OCI-LY1 (cell line): ENCODE results near the gene ARHGEF2.

Experiments used
- H2AFZ ChIP-seq: fragments of 200-600 bp; sonication (generic), shearing (Covaris generic); 2 replicates; pipeline ENCODE4 v1.6.0; 2014; ENCODE audit warnings: antibody characterized with exemption, mild to moderate bottlenecking, low read length
- H3F3A ChIP-seq: fragments of 200-600 bp; sonication (generic), shearing (Covaris generic); 2 replicates; pipeline ENCODE4 v1.6.0; 2014; ENCODE audit warnings: mild to moderate bottlenecking, antibody characterized with exemption, low read length, moderate library complexity; ENCODE audit not compliant: insufficient read depth
- H3K27ac ChIP-seq: fragments of 200-600 bp; sonication (generic); 2 replicates; pipeline ENCODE4 v1.5.1; 2014; ENCODE audit warnings: low read length, mixed run types, mild to moderate bottlenecking, low read depth; ENCODE audit not compliant: poor library complexity, severe bottlenecking
- H3K27me3 ChIP-seq: fragments of 200-600 bp; sonication (generic); 2 replicates; pipeline ENCODE4 v1.6.0; 2014; ENCODE audit warnings: antibody characterized with exemption, mild to moderate bottlenecking, low read length, moderate library complexity; ENCODE audit not compliant: insufficient read depth
- H3K36me3 ChIP-seq: fragments of 200-600 bp; sonication (generic); 2 replicates; pipeline ENCODE4 v1.6.1; 2014; ENCODE audit warnings: mild to moderate bottlenecking, antibody characterized with exemption, low read length, moderate library complexity, mixed read lengths; ENCODE audit not compliant: insufficient read depth
- H3K4me1 ChIP-seq: fragments of 200-600 bp; sonication (generic); 2 replicates; pipeline ENCODE4 v1.5.1; 2014; ENCODE audit warnings: mild to moderate bottlenecking, low read length, moderate library complexity; ENCODE audit not compliant: insufficient read depth, severe bottlenecking
- H3K4me2 ChIP-seq: fragments of 200-600 bp; sonication (generic), shearing (Covaris generic); 2 replicates; pipeline ENCODE4 v1.6.1; 2014; ENCODE audit warnings: low read length
- H3K4me3 ChIP-seq: fragments of 200-600 bp; sonication (generic); 2 replicates; pipeline ENCODE4 v1.5.1; 2014; ENCODE audit warnings: low read length, low read depth, mild to moderate bottlenecking, mixed read lengths; ENCODE audit not compliant: poor library complexity, severe bottlenecking
- H3K79me2 ChIP-seq: fragments of 200-600 bp; shearing (Covaris generic); 2 replicates; pipeline ENCODE4 v1.6.1; 2016; ENCODE audit warnings: mixed run types, low read length, mixed read lengths; ENCODE audit not compliant: insufficient read depth
- H3K9ac ChIP-seq: fragments of 200-600 bp; sonication (generic), shearing (Covaris generic); 2 replicates; pipeline ENCODE4 v1.6.1; 2014; ENCODE audit warnings: mild to moderate bottlenecking, low read length, mixed read lengths
- H3K9me2 ChIP-seq: fragments of 200-600 bp; sonication (generic), shearing (Covaris generic); 2 replicates; pipeline ENCODE4 v1.6.1; 2014; ENCODE audit warnings: low read depth, mild to moderate bottlenecking, low read length, mixed read lengths
- H3K9me3 ChIP-seq: fragments of 200-600 bp; shearing (Covaris generic); 2 replicates; pipeline ENCODE4 v1.6.1; 2014; ENCODE audit warnings: low read length, mixed read lengths
- H4K20me1 ChIP-seq: fragments of 200-600 bp; sonication (generic), shearing (Covaris generic); 2 replicates; pipeline ENCODE4 v1.6.0; 2016; ENCODE audit warnings: mild to moderate bottlenecking, low read length; ENCODE audit not compliant: insufficient read depth
- EZH2 ChIP-seq: fragments of 200-600 bp; sonication (generic), shearing (Covaris generic); IDR thresholded peaks from 2 replicates; pipeline ENCODE4 v1.8.0; 2017; ENCODE audit warnings: borderline replicate concordance, mixed run types, mild to moderate bottlenecking, antibody characterized with exemption, low read length, moderate library complexity, mixed read lengths
- TF ChIP-seq, protein P1 (sequence below): fragments of 200-600 bp; sonication (generic), shearing (Covaris generic); IDR thresholded peaks from 2 replicates; pipeline ENCODE4 v1.5.1; 2017; ENCODE audit warnings: mild to moderate bottlenecking, antibody characterized with exemption, low read length, moderate library complexity, mixed read lengths

ARHGEF2 gene

GRCh38 chr1:155983191-155984024 lies 5.1 kb upstream of the ARHGEF2 start:
- Histone ChIP-seq H3K4me3 (peak overlapping the region; percentile 92), H4K20me1 (no peaks in the 10 kb centered on the region), H3K4me2 (peak overlapping the region; percentile 87), H3K79me2 (peaks cover 4% of the 10 kb centered on the region; the same call in 1 of the 2 replicates), H3F3A (no peaks in the 10 kb centered on the region), H3K9me3 (no peaks in the 10 kb centered on the region), H3K27me3 (no peaks in the 10 kb centered on the region), H3K9ac (peak overlapping the region; percentile 57), H3K9me2 (no peaks in the 10 kb centered on the region), H2AFZ (no peak overlapping the region), H3K27ac (peak overlapping the region; percentile 96), H3K36me3 (no peaks in the 10 kb centered on the region), H3K4me1 (peaks cover 60% of the 10 kb centered on the region)
- TF ChIP-seq, protein P1, sequence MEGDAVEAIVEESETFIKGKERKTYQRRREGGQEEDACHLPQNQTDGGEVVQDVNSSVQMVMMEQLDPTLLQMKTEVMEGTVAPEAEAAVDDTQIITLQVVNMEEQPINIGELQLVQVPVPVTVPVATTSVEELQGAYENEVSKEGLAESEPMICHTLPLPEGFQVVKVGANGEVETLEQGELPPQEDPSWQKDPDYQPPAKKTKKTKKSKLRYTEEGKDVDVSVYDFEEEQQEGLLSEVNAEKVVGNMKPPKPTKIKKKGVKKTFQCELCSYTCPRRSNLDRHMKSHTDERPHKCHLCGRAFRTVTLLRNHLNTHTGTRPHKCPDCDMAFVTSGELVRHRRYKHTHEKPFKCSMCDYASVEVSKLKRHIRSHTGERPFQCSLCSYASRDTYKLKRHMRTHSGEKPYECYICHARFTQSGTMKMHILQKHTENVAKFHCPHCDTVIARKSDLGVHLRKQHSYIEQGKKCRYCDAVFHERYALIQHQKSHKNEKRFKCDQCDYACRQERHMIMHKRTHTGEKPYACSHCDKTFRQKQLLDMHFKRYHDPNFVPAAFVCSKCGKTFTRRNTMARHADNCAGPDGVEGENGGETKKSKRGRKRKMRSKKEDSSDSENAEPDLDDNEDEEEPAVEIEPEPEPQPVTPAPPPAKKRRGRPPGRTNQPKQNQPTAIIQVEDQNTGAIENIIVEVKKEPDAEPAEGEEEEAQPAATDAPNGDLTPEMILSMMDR, result peak; percentile 57; the same call in 1 of the 2 replicates
- TF ChIP-seq EZH2, result no peak

DNA sequence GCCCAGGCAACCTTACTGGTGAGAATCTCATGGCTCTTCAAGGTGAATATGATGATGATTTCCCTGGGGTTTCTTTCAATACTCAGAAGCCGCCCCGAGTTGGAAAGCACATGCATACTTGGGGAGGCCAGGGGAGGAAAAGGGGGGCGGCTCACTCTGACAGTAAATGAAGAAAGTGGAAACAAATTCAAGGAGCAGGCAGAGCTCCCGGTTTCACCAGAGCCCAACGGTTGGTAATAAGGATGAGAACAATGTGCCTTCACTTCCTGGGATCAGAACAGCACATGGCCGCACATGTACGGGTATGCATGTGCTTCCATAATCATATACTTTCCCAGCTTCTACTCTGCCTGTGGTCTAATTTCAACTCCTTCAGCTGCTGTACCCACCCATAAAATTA lies 3.8 kb upstream of the ARHGEF2 start:
- H3K4me2 ChIP-seq, result peak overlapping the region; percentile 87
- H3K27me3 ChIP-seq, result no peaks in the 10 kb centered on the region
- H3F3A ChIP-seq, result no peaks in the 10 kb centered on the region
- H4K20me1 ChIP-seq, result no peaks in the 10 kb centered on the region
- H3K36me3 ChIP-seq, result no peaks in the 10 kb centered on the region
- TF ChIP-seq, protein P1, result no peak
- TF ChIP-seq EZH2, result no peak
- H2AFZ ChIP-seq, result no peak overlapping the region
- peaks cover 13% of the 10 kb centered on the region for H3K79me2 ChIP-seq
- peak overlapping the region; percentile 97 for H3K9ac ChIP-seq
- H3K9me2 ChIP-seq, result no peaks in the 10 kb centered on the region
- H3K27ac ChIP-seq, result peak overlapping the region; percentile 96
- no peaks in the 10 kb centered on the region for H3K9me3 ChIP-seq
- H3K4me3 ChIP-seq, result peak overlapping the region; percentile 92
- peaks cover 60% of the 10 kb centered on the region for H3K4me1 ChIP-seq

- Histone ChIP-seq H3K4me3 (peak overlapping the region; percentile 92), H3K9me2 (no peaks in the 10 kb centered on the region), H3K9ac (peak overlapping the region; percentile 97), H3K4me2 (peak overlapping the region; percentile 87), H2AFZ (no peak overlapping the region), H4K20me1 (no peaks in the 10 kb centered on the region), H3K9me3 (no peaks in the 10 kb centered on the region), H3K27me3 (no peaks in the 10 kb centered on the region), H3K27ac (peak overlapping the region; percentile 96), H3K36me3 (no peaks in the 10 kb centered on the region), H3K79me2 (peaks cover 18% of the 10 kb centered on the region), H3F3A (no peaks in the 10 kb centered on the region), H3K4me1 (peaks cover 64% of the 10 kb centered on the region)
- TF ChIP-seq EZH2, result no peak
- TF ChIP-seq, protein P1, result no peak
Observed at GRCh38 chr1:155981266-155982088, 3.1 kb upstream of the ARHGEF2 start.
